ENCODE measurements around the gene PRSS57. TPM values are rescaled to one million over a fixed set of nuclear protein-coding genes. Genes with fewer than 3 reads are reported as not detected.

Gene PRSS57
- total and polyA plus RNA-seq, 4 donors: 0.10 to 2.0 (median 0.60) TPM; not detected in 1

DNA sequence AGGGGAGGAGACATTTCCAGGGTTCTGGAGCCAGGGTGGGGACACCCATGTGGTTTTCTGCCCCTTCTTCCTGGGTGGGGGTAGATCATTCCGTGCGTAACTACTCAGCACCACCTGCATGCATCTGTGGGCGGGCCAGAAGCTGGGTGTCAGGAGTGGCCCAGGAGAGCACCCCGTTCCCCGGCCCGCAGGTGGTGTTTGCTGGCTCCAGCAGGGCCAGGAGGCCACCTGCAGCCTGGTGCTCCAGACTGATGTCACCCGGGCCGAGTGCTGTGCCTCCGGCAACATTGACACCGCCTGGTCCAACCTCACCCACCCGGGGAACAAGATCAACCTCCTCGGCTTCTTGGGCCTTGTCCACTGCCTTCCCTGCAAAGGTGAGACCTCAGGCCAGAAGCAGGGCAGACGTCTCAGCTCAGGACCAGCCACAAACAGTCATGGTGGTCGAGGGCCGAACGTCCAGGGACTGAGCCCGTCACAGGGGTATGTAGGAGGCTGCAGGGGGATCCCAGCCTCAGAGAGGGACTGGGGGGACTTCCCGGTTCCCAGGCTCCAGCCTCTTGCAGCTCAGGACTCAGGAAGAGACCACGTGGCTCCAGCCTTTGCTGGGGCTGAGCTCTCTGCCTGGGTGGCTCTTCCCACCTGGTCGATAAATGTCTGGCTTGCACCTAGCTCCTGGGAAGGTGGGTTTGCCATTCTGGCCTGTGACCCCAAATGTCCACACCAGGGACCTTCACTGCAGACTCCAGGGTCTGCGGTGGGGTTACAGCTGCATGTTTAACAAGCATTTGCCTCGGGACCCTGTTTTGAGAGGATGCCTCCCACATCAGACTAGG, 17.4 kb downstream of the PRSS57 start:
- Histone ChIP-seq H3K4me3 (peak overlapping the region; percentile 7), H3K4me1 (ENCODE audit: control insufficient read depth in 5 of 5, insufficient read depth in 5 of 5, low read length in 5 of 5) (peaks cover 0 to 27% (median 12%) of the 10 kb centered on the region in 5 donors), H3K9ac (ENCODE audit: insufficient read depth in 1 of 2, low read length in 2 of 2) (no peak overlapping the region), H3K27me3 (ENCODE audit: control insufficient read depth in 3 of 3, insufficient read depth in 3 of 3, low read length in 2 of 3) (peaks cover 0 to 10% (median 3%) of the 10 kb centered on the region in 3 donors), H3K36me3 (ENCODE audit: control insufficient read depth in 4 of 4, insufficient read depth in 4 of 4, low read length in 4 of 4) (peaks cover 0 to 2% (median 0%) of the 10 kb centered on the region in 4 donors), H3K27ac (ENCODE audit: low read depth in 1 of 2, low read length in 1 of 2) (peak overlapping the region; percentile 7 to 90), H3K9me3 (ENCODE audit: control insufficient read depth in 4 of 4, insufficient read depth in 3 of 4, low read length in 3 of 4) (no peaks in the 10 kb centered on the region)
- DNase-seq (no peak), ATAC-seq (ENCODE audit: insufficient read depth, low FRiP score) (no peak)
- TF ChIP-seq, protein P1, sequence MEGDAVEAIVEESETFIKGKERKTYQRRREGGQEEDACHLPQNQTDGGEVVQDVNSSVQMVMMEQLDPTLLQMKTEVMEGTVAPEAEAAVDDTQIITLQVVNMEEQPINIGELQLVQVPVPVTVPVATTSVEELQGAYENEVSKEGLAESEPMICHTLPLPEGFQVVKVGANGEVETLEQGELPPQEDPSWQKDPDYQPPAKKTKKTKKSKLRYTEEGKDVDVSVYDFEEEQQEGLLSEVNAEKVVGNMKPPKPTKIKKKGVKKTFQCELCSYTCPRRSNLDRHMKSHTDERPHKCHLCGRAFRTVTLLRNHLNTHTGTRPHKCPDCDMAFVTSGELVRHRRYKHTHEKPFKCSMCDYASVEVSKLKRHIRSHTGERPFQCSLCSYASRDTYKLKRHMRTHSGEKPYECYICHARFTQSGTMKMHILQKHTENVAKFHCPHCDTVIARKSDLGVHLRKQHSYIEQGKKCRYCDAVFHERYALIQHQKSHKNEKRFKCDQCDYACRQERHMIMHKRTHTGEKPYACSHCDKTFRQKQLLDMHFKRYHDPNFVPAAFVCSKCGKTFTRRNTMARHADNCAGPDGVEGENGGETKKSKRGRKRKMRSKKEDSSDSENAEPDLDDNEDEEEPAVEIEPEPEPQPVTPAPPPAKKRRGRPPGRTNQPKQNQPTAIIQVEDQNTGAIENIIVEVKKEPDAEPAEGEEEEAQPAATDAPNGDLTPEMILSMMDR (IDR thresholded peaks at IDR 0.05; ENCODE audit: control extremely low read depth, extremely low read depth): no peak
- 51 to 64% methylated on average over 22 of the region's 22 CpGs for WGBS, 2 donors

DNA sequence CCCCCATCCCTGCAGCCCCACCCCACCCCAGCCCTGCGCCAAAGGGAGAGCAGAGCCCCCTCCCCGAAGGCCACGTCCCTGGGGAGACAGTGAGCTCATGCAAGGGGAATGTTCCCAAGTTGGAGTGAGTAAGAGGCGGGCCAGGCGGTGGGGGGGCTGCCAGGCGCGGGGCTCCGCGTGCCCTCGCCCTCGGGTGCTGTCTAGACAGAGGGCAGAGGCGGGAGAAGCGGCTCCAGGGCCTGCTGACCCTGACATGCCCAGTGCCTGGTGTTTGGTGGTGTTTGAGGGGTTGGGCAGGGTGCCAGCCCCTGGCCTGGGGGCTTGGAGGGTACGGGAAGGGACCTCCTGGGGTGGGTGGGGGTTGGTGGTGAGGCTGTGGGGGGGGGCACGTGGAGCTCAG, 18.1 kb downstream of the PRSS57 start:
- Histone ChIP-seq H3K9ac (ENCODE audit: insufficient read depth in 1 of 2, low read length in 2 of 2) (no peak overlapping the region), H3K9me3 (ENCODE audit: control insufficient read depth in 4 of 4, insufficient read depth in 3 of 4, low read length in 3 of 4) (no peaks in the 10 kb centered on the region), H3K4me1 (ENCODE audit: control insufficient read depth in 5 of 5, insufficient read depth in 5 of 5, low read length in 5 of 5) (peaks cover 0 to 27% (median 12%) of the 10 kb centered on the region in 5 donors), H3K27ac (ENCODE audit: low read depth in 1 of 2, low read length in 1 of 2) (peak overlapping the region; percentile 90 to 92), H3K4me3 (peak overlapping the region; percentile 42), H3K36me3 (ENCODE audit: control insufficient read depth in 4 of 4, insufficient read depth in 4 of 4, low read length in 4 of 4) (no peaks in the 10 kb centered on the region), H3K27me3 (ENCODE audit: control insufficient read depth in 3 of 3, insufficient read depth in 3 of 3, low read length in 2 of 3) (peaks cover 0 to 10% (median 3%) of the 10 kb centered on the region in 3 donors)
- DNase-seq (peak; percentile 53 to 68 (median 62)), ATAC-seq (ENCODE audit: insufficient read depth, low FRiP score) (no peak)
- WGBS, 2 donors: 6% methylated on average over 11 to 15 of the region's 15 CpGs
- TF ChIP-seq, protein P1 (IDR thresholded peaks at IDR 0.05; ENCODE audit: control extremely low read depth, extremely low read depth): no peak

DNA sequence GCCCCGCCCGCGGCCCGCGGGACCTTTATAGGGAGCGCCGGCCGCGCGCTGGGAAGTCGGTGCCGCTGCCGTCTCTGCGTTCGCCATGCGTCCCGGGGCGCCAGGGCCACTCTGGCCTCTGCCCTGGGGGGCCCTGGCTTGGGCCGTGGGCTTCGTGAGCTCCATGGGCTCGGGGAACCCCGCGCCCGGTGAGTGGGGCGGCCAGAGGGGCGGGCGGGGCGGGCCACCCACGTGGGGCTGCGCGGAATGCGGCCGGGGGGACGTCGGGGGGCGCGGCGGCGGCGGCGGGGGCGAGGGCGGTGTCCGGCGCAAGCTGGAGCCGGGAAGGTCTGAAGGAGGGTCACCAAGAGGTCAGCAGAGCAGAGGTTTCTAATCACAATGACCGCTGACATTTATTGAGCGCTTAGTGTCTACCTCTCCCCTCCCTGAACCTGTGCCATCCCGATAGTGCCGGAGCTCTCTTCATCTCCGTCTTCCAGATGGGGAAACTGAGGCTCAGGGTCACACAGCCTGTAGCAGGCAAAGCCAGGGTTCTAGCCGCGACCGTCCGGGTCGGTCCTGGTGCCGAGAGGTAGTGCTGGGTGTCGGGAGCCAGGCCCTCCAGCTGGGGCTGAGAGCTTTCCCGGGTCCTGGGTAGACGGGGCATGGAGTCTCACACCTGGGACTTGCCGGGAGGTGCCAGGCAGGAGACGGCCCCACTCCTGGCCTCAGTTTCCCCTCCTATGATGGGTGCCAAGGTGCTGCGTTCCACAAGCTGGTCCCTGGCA, 18.7 kb downstream of the PRSS57 start, which contains the start of gene FSTL3:
FSTL3 (plus strand) TSS at position 54 of the 767 bp plus-strand sequence; CDS start at position 86, 32 bp downstream.
- H3K4me3 ChIP-seq: peak within 1 kb of the TSS; percentile 42
- no peaks in the 10 kb centered on the region for H3K36me3 ChIP-seq (ENCODE audit: control insufficient read depth in 4 of 4, insufficient read depth in 4 of 4, low read length in 4 of 4)
- peak; percentile 36 to 54 (median 41) for DNase-seq
- peak within 1 kb of the TSS in 1 of 2 donors; percentile 2 for H3K9ac ChIP-seq (ENCODE audit: insufficient read depth in 1 of 2, low read length in 2 of 2)
- no peak for ATAC-seq (ENCODE audit: insufficient read depth, low FRiP score)
- peak within 1 kb of the TSS; percentile 90 to 92 for H3K27ac ChIP-seq (ENCODE audit: low read depth in 1 of 2, low read length in 1 of 2)
- TF ChIP-seq, protein P1 (IDR thresholded peaks at IDR 0.05; ENCODE audit: control extremely low read depth, extremely low read depth): no peak
- peaks cover 0 to 27% (median 12%) of the 10 kb centered on the region in 5 donors for H3K4me1 ChIP-seq (ENCODE audit: control insufficient read depth in 5 of 5, insufficient read depth in 5 of 5, low read length in 5 of 5)
- peaks cover 0 to 10% (median 3%) of the 10 kb centered on the region in 3 donors for H3K27me3 ChIP-seq (ENCODE audit: control insufficient read depth in 3 of 3, insufficient read depth in 3 of 3, low read length in 2 of 3)
- 5 to 35% methylated on average over 19 to 63 of the region's 63 CpGs for WGBS, 2 donors
- no peaks in the 10 kb centered on the region for H3K9me3 ChIP-seq (ENCODE audit: control insufficient read depth in 4 of 4, insufficient read depth in 3 of 4, low read length in 3 of 4)

Data from lung (tissue), 12 donors.